ENCODE results near the gene HTR1D. TPM values are rescaled to one million over a fixed set of nuclear protein-coding genes. Genes with fewer than 3 reads are reported as not detected.

The HTR1D gene
- total and polyA plus RNA-seq, 12 donors, result 0.03 to 0.06 TPM; not detected in 10

- Histone ChIP-seq H3K9me3 (replicated peaks in 1 of 3) (no peaks in the 10 kb centered on the region), H3K27me3 (no peaks in the 10 kb centered on the region), H3K4me3 (no peak overlapping the region), H3K27ac (peak overlapping the region in 1 of 5 donors; percentile 27), H3K4me1 (replicated peaks in 1 of 2) (peaks cover 27 to 58% of the 10 kb centered on the region in 2 donors), H3K36me3 (replicated peaks in 1 of 2) (no peaks in the 10 kb centered on the region)
- WGBS, 4 donors, result 31 to 55% (median 39%) methylated on average over 1 of the region's 1 CpG
- intact Hi-C loops (cut with DNase I), result no loop called here
- DNase-seq, result no peak
- TF ChIP-seq, protein P1, sequence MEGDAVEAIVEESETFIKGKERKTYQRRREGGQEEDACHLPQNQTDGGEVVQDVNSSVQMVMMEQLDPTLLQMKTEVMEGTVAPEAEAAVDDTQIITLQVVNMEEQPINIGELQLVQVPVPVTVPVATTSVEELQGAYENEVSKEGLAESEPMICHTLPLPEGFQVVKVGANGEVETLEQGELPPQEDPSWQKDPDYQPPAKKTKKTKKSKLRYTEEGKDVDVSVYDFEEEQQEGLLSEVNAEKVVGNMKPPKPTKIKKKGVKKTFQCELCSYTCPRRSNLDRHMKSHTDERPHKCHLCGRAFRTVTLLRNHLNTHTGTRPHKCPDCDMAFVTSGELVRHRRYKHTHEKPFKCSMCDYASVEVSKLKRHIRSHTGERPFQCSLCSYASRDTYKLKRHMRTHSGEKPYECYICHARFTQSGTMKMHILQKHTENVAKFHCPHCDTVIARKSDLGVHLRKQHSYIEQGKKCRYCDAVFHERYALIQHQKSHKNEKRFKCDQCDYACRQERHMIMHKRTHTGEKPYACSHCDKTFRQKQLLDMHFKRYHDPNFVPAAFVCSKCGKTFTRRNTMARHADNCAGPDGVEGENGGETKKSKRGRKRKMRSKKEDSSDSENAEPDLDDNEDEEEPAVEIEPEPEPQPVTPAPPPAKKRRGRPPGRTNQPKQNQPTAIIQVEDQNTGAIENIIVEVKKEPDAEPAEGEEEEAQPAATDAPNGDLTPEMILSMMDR (IDR thresholded peaks at IDR 0.05), result no peak
- no peak for TF ChIP-seq POLR2A (IDR thresholded peaks at IDR 0.05)
Observed at GRCh38 chr1:23152966-23153684, 64.2 kb downstream of the HTR1D start.

DNA sequence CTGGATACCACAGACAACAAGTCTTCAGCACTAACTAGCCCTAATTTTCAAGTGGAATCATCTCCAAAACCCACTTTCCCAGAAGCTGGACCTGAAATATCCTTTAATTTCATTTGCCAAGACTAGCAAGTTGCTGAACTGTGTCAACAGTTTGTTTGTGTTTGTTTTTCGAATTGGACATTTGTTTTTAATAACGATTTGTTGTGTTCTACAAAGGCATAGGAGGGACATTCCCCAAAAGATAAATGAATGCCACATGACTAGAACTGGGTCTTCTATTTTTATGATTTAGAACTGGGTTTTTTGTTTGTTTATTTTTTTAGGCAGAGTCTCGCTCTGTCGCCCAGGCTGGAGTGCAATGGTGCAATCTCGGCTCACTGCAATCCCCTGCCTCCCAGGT, 66.6 kb downstream of the HTR1D start:
- WGBS, 4 donors, result 52 to 75% (median 68%) methylated on average over 5 of the region's 5 CpGs

GRCh38 chr1:23150125-23150524, 67.2 kb downstream of the HTR1D start:
- intact Hi-C loops (cut with DNase I), result no loop called here
- WGBS, 4 donors, result 83 to 91% (median 88%) methylated on average over 2 of the region's 2 CpGs
- H3K4me1 ChIP-seq (replicated peaks in 1 of 2), result peaks cover 26 to 44% of the 10 kb centered on the region in 2 donors

More for the DNA sequence above, 66.6 kb downstream of the HTR1D start:
- intact Hi-C loops (cut with DNase I), result no loop called here
- Histone ChIP-seq H3K4me3 (no peak overlapping the region), H3K27ac (peak overlapping the region in 1 of 5 donors; percentile 27), H3K27me3 (no peaks in the 10 kb centered on the region), H3K36me3 (replicated peaks in 1 of 2) (peaks cover 0 to 8% of the 10 kb centered on the region in 2 donors), H3K4me1 (replicated peaks in 1 of 2) (peaks cover 31 to 50% of the 10 kb centered on the region in 2 donors), H3K9me3 (replicated peaks in 1 of 3) (no peaks in the 10 kb centered on the region)
- DNase-seq, result no peak
- no peak for TF ChIP-seq POLR2A (IDR thresholded peaks at IDR 0.05)

DNA sequence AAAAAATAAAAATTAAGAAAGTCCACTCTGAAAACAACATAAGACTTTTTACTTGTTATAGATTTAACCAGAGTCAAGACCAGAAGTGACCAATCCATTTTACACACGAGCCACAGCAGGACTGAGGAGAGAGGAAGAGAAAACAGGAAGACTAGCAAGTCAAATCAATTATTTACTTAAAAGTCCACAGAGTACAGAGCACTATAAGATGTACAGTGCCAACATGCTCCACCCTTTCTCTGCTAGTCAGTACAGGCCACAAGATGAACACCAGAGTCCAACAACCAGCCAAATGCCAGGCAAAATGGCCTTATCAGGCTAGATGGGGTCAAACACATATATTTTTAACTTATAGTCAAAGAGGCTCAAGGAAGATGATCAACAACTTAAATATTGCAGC, 68.2 kb downstream of the HTR1D start:
- no peak overlapping the region for H3K4me3 ChIP-seq
- H3K27me3 ChIP-seq, result no peaks in the 10 kb centered on the region
- H3K4me1 ChIP-seq (replicated peaks in 1 of 2), result peaks cover 25 to 50% of the 10 kb centered on the region in 2 donors
- DNase-seq, result no peak
- H3K27ac ChIP-seq, result peak overlapping the region in 3 of 5 donors; percentile 17 to 75 (median 72)
- no peak for TF ChIP-seq POLR2A (IDR thresholded peaks at IDR 0.05)
- TF ChIP-seq, protein P1 (IDR thresholded peaks at IDR 0.05), result no peak
- 32 to 56% (median 53%) methylated on average over 1 of the region's 1 CpG for WGBS, 4 donors
- H3K36me3 ChIP-seq (replicated peaks in 1 of 2), result peaks cover 0 to 8% of the 10 kb centered on the region in 2 donors
- no peaks in the 10 kb centered on the region for H3K9me3 ChIP-seq (replicated peaks in 1 of 3)
- intact Hi-C loops (cut with DNase I), result no loop called here

More at GRCh38 chr1:23150125-23150524, 67.2 kb downstream of the HTR1D start:
- H3K4me3 ChIP-seq, result no peak overlapping the region
- no peaks in the 10 kb centered on the region for H3K9me3 ChIP-seq (replicated peaks in 1 of 3)
- TF ChIP-seq, protein P1 (IDR thresholded peaks at IDR 0.05), result no peak
- no peak for TF ChIP-seq POLR2A (IDR thresholded peaks at IDR 0.05)
- peaks cover 0 to 8% of the 10 kb centered on the region in 2 donors for H3K36me3 ChIP-seq (replicated peaks in 1 of 2)
- H3K27ac ChIP-seq, result peak overlapping the region in 1 of 5 donors; percentile 27
- H3K27me3 ChIP-seq, result no peaks in the 10 kb centered on the region
- no peak for DNase-seq
